Bronchial epithelial cell (primary cell): Measurements from ENCODE around the gene MB21D2. TPM values are rescaled to one million over a fixed set of nuclear protein-coding genes. Genes with fewer than 3 reads are reported as not detected.

Experiments
- DNase-seq: peaks from one replicate; pipeline ENCODE4 v3.0.0-alpha.2; 2010; ENCODE audit warnings: low read depth
- FAIRE-seq: peaks from 2 replicates; lab custom pipeline; 2011; peaks lifted over from hg19 to GRCh38; lab: Jason Lieb, UNC
- H3K27me3 ChIP-seq: 2 replicates; pipeline ENCODE4 v1.5.1; 2011; ENCODE audit warnings: low read length; ENCODE audit not compliant: control insufficient read depth, insufficient read depth
- H3K36me3 ChIP-seq: 2 replicates; pipeline ENCODE4 v1.5.1; 2011; ENCODE audit warnings: low read length; ENCODE audit not compliant: control insufficient read depth, insufficient read depth
- H3K4me3 ChIP-seq: 2 replicates; pipeline ENCODE4 v1.5.1; 2011; ENCODE audit warnings: mild to moderate bottlenecking, low read depth, low read length, control low read depth
- total RNA-seq: library from RNA; depleted of rRNA; stranded (reverse); fragments of >200 nt; gene quantifications from 2 replicates; pipeline ENCODE4 v1.2.1, GENCODE V29; 2014
- TF ChIP-seq, protein P1 (sequence below): IDR thresholded peaks from 2 replicates; pipeline ENCODE4 v1.5.1; 2011; ENCODE audit warnings: mild to moderate bottlenecking, moderate library complexity, low read length, control low read depth, inconsistent platforms; ENCODE audit not compliant: insufficient read depth, severe bottlenecking

The MB21D2 gene
- total RNA-seq, 1 donor from 2014 or later: 9.2 TPM

DNA sequence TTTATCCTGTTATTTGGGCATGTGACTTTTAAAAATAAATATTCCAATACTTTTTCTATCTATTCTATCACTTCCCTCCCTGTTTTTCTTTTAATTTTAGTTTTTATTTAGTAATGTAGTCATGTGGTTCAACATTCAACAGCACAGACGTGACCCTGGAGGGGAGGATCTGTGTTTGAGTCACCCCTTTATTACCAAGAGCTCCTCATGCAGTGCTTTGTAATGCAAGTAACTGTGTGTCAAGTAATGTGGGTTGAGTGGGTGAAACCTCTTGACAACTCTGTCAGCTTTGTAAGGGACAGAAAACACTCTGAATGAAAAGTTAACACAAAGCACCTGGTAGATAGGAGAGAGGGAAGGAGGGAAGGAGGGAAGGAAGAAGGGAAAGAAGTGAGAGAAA is 100.6 kb downstream of the MB21D2 start:
- Histone ChIP-seq H3K4me3 (no peak overlapping the region), H3K36me3 (no peaks in the 10 kb centered on the region), H3K27me3 (no peaks in the 10 kb centered on the region)
- no peak for FAIRE-seq
- TF ChIP-seq, protein P1, sequence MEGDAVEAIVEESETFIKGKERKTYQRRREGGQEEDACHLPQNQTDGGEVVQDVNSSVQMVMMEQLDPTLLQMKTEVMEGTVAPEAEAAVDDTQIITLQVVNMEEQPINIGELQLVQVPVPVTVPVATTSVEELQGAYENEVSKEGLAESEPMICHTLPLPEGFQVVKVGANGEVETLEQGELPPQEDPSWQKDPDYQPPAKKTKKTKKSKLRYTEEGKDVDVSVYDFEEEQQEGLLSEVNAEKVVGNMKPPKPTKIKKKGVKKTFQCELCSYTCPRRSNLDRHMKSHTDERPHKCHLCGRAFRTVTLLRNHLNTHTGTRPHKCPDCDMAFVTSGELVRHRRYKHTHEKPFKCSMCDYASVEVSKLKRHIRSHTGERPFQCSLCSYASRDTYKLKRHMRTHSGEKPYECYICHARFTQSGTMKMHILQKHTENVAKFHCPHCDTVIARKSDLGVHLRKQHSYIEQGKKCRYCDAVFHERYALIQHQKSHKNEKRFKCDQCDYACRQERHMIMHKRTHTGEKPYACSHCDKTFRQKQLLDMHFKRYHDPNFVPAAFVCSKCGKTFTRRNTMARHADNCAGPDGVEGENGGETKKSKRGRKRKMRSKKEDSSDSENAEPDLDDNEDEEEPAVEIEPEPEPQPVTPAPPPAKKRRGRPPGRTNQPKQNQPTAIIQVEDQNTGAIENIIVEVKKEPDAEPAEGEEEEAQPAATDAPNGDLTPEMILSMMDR: no peak
- DNase-seq: peak; percentile 83

DNA sequence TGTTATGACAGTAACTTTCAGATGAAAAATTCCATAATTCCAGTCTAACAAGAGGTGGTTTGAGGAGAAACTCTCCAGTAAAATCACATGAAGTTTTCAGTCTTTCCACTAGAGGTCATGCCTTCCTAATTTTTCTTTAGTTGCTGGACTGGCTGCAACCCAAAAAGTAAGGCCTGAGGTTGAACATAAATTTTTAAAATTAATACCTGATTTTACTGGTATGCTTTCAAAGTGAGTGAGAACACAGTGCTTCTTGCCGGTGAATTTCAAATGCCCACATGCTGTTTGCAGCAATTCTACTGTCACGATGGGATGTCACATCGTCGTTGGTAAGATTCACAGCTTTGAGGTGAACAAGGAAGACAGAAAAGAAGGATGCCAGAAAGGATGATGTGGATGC is 101.3 kb downstream of the MB21D2 start:
- TF ChIP-seq, protein P1: peak; percentile 59
- no peak for FAIRE-seq
- H3K4me3 ChIP-seq: no peak overlapping the region
- no peaks in the 10 kb centered on the region for H3K27me3 ChIP-seq
- no peaks in the 10 kb centered on the region for H3K36me3 ChIP-seq
- DNase-seq: peak; percentile 57

DNA sequence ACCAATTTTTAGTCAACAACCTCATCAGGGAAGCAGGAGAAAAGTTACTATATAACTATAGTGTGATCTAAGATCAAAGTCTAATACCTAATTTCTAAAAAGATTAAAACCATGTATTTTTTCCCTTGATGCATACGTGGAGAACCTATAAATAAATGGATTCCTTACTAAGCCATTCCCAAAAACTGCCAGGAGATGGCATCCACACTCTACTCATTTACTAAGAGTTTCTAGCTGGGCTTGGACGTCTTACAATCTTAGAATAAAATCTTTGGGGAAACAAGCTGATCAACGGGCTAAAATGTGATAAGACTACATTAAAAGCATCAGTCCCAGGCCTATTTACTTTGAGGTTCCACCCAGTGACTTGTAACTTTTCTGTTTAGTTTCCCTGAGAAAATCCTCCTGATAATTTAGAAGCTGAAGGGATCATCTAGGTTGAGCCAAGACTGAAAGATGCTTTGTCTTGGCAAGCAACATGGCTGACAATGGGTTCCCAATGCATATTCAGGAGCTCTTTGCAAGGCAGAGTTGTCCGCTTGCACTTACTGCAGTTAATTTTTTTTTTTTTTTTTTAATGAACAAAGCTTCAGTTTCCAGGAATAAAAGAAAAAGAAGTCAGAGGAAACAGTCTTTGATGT is 104.8 kb downstream of the MB21D2 start:
- H3K36me3 ChIP-seq: no peaks in the 10 kb centered on the region
- peak; percentile 61 for DNase-seq
- no peak overlapping the region for H3K4me3 ChIP-seq
- TF ChIP-seq, protein P1: peak; percentile 45
- no peaks in the 10 kb centered on the region for H3K27me3 ChIP-seq
- no peak for FAIRE-seq

DNA sequence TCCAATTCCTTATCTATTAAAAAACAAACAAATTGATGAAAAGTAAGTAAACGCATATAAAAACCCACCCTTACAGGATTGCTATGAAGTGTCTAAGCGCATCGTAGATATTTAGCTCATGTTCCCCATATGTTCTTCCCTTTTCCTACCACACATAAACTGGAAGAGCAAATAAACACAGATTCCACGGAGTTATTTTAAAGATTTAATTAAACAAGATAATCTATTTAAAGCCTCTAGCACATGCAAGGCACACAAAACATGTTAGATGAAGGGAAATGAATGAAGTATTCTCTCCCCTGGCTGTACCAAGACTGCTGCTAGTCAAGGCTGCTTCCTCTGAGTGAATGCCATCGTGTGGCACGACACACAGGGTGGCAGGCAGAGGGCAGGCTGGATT is 111.9 kb downstream of the MB21D2 start:
- TF ChIP-seq, protein P1: no peak
- DNase-seq (no peak), FAIRE-seq (no peak)
- Histone ChIP-seq H3K36me3 (no peaks in the 10 kb centered on the region), H3K4me3 (no peak overlapping the region), H3K27me3 (no peaks in the 10 kb centered on the region)

- FAIRE-seq (no peak), DNase-seq (no peak)
- H3K4me3 ChIP-seq: no peak overlapping the region
- TF ChIP-seq, protein P1: no peak
- H3K27me3 ChIP-seq: no peaks in the 10 kb centered on the region
- no peaks in the 10 kb centered on the region for H3K36me3 ChIP-seq
Observed at GRCh38 chr3:192804502-192804901, 113.2 kb downstream of the MB21D2 start.
